NCI-H2196 treated with DMSO at 0.1 percent for 48 hours (cell line): Measurements from ENCODE around the gene CCDC74A.
"Not testable (repeated sequence)": the region's sequence is repeated elsewhere in the genome, so short reads cannot be mapped to it uniquely, and the experiment has no call there.

Source experiments
- DNase-seq: peaks from one replicate; lab custom pipeline; 2025; ENCODE audit not compliant: unreplicated experiment; lab: John Stamatoyannopoulos, UW

The CCDC74A gene

GRCh38 chr2:131527131-131528001 lies at the start of gene CCDC74A:
TSS of gene CCDC74A (plus strand) at chr2:131527888. CDS start at chr2:131527971, 83 bp downstream.
- DNase-seq: peak; percentile 11

GRCh38 chr2:131478074-131478849 lies 49.4 kb upstream of the CCDC74A start:
- DNase-seq: not testable (repeated sequence)

- not testable (repeated sequence) for DNase-seq
These were observed 48.7 kb upstream of the CCDC74A start for GRCh38 chr2:131478850-131479461.

- not testable (repeated sequence) for DNase-seq
These were observed 47.3 kb upstream of the CCDC74A start for GRCh38 chr2:131480351-131480750.

- DNase-seq: not testable (repeated sequence)
These were observed 45.1 kb upstream of the CCDC74A start for GRCh38 chr2:131482506-131483155.

- not testable (repeated sequence) for DNase-seq
These were observed 43.5 kb upstream of the CCDC74A start for GRCh38 chr2:131483981-131484820.

- DNase-seq: not testable (repeated sequence)
These were observed 42.7 kb upstream of the CCDC74A start for GRCh38 chr2:131484906-131485460.

GRCh38 chr2:131486201-131486902 lies 41.3 kb upstream of the CCDC74A start:
- DNase-seq: not testable (repeated sequence)

- DNase-seq: no peak
These were observed 39.1 kb upstream of the CCDC74A start for GRCh38 chr2:131488306-131489205.

- DNase-seq: not testable (repeated sequence)
These were observed 36.8 kb upstream of the CCDC74A start for GRCh38 chr2:131490616-131491468.

- DNase-seq: not testable (repeated sequence)
These were observed 36.2 kb upstream of the CCDC74A start for GRCh38 chr2:131491469-131491836.

- not testable (repeated sequence) for DNase-seq
These were observed 35.7 kb upstream of the CCDC74A start, which contains the start of gene MZT2A for GRCh38 chr2:131492015-131492417. TSS of gene MZT2A (minus strand) at chr2:131492397. CDS start at chr2:131492376, 21 bp downstream.

GRCh38 chr2:131492418-131493198 lies 35.1 kb upstream of the CCDC74A start:
- DNase-seq: peak; percentile 96

- DNase-seq: no peak
These were observed 34.3 kb upstream of the CCDC74A start for GRCh38 chr2:131493199-131493968.

- DNase-seq: not testable (repeated sequence)
These were observed 32.2 kb upstream of the CCDC74A start for GRCh38 chr2:131495506-131495905.
